ENCODE results near the gene ZNF71. TPM values are rescaled to one million over a fixed set of nuclear protein-coding genes. Genes with fewer than 3 reads are reported as not detected.
A peak's percentile ranks its signal among the peaks of the same experiment; 100 is the strongest.

The ZNF71 gene
- total RNA-seq, 2 experiments from 2014 or later = 4.4 to 4.6 TPM

GRCh38 chr19:56623006-56623405, 27.9 kb downstream of the ZNF71 start:
- Mint-ChIP-seq H3K4me1 (no peaks in the 10 kb centered on the region), H3K36me3 (ENCODE audit: low read depth) (peaks cover 78% of the 10 kb centered on the region), H3K4me3 (no peak overlapping the region), H3K27ac (no peak overlapping the region), H3K27me3 (no peaks in the 10 kb centered on the region), H3K9me3 (ENCODE audit: low read depth) (peaks cover 46% of the 10 kb centered on the region)
- intact Hi-C loops (cut with DNase I, micrococcal nuclease) = no loop called here
- DNase-seq (no peak), ATAC-seq (no peak)
- ChIA-PET CTCF (interaction anchor here (0.8 kb wide), 1 partner anchor 1470 kb away, joined by 4 read pairs; no protein-coding TSS in a partner anchor), POLR2A (no interaction called here)

DNA sequence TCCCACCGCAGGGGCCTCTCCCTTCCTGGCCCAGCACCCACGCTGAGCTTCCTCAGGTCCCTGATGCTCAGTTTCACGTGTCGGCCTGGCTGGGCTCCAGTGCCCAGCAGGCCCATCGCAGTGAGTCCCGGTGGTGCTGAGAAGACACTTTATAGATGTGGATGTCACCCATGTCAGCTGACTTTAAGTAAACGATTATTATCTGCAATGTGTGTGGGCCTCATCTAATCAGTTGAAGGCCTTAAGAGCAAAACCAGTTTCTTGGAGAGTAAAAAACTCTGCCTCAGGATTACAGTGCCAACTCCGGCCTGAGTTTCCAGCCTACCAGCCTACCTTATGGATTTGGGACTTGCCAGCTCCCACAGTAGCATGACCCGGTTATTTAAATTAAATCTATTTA, 30.6 kb downstream of the ZNF71 start:
- Mint-ChIP-seq H3K9me3 (ENCODE audit: low read depth) (peaks cover 47% of the 10 kb centered on the region), H3K36me3 (ENCODE audit: low read depth) (peaks cover 59% of the 10 kb centered on the region), H3K4me3 (no peak overlapping the region), H3K4me1 (no peaks in the 10 kb centered on the region), H3K27ac (no peak overlapping the region), H3K27me3 (no peaks in the 10 kb centered on the region)
- ATAC-seq = no peak
- ChIA-PET CTCF (interaction anchor here (0.5 kb wide), 1 partner anchor 1377 kb away, joined by 3 read pairs; no protein-coding TSS in a partner anchor), POLR2A (no interaction called here)
- no peak for DNase-seq
- intact Hi-C loops (cut with DNase I, micrococcal nuclease) = no loop called here

DNA sequence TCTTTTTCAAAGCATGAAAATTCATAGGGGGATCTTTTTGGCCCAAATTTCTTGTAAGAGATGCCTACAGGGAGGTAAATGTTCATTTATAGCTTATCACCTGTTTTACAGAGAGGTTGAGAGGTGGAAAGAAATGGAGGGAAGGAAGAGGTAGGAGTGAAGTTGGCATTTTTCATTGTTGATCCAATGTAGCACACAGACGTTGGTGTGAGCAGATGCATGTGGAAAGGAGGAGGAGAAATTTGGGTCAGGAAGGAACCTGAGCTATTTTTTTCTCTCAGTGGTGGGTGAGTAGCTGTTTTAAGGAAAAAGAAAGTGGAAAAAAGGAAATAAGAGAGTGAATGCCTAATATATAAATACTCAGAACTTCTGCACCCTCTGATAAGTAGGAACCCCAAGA, 37.9 kb downstream of the ZNF71 start:
- CTCF ChIA-PET = no interaction called here

DNA sequence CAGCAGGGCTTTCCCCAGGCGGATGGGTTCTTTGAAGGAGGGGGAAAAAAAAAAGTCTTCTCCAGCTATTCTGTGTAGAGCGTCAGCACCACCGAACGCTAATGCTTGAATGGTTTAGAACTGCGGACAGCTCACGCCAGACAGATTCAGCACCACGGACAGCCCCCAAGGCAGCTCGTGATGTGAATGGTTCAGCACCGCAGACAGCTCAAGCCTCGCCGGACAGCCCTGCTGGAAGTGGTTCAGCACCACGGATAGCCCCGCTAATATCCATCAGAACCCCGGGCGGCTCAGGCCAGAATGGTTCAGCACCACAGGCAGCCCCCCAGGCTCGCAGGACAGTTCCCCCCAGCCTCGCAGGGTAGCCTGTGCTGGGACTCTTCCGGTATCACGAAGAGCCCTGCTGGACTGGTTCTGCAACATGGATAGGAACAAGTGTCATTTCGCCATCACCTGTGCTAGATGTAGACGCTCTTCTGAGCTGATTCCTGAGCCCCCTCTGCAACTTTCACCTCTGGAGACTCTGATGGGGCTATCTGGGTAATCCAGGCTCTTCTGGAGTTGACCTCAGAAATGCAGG, 43.0 kb downstream of the ZNF71 start:
- Mint-ChIP-seq H3K4me1 (no peaks in the 10 kb centered on the region), H3K27me3 (peaks cover 2% of the 10 kb centered on the region), H3K4me3 (no peak overlapping the region), H3K36me3 (ENCODE audit: low read depth) (peaks cover 16% of the 10 kb centered on the region), H3K9me3 (ENCODE audit: low read depth) (peaks cover 42% of the 10 kb centered on the region), H3K27ac (no peak overlapping the region)
- ChIA-PET POLR2A (no interaction called here), CTCF (no interaction called here)
- DNase-seq (peak; percentile 81), ATAC-seq (peak; percentile 63)
- intact Hi-C loops (cut with DNase I, micrococcal nuclease) = no loop called here

More for the DNA sequence above, 37.9 kb downstream of the ZNF71 start:
- Mint-ChIP-seq H3K27ac (no peak overlapping the region), H3K27me3 (no peaks in the 10 kb centered on the region), H3K4me3 (no peak overlapping the region), H3K36me3 (ENCODE audit: low read depth) (peaks cover 15% of the 10 kb centered on the region), H3K4me1 (no peaks in the 10 kb centered on the region), H3K9me3 (ENCODE audit: low read depth) (peaks cover 53% of the 10 kb centered on the region)
- DNase-seq = no peak
- POLR2A ChIA-PET = no interaction called here
- ATAC-seq = no peak
- intact Hi-C loops (cut with DNase I, micrococcal nuclease) = no loop called here

DNA sequence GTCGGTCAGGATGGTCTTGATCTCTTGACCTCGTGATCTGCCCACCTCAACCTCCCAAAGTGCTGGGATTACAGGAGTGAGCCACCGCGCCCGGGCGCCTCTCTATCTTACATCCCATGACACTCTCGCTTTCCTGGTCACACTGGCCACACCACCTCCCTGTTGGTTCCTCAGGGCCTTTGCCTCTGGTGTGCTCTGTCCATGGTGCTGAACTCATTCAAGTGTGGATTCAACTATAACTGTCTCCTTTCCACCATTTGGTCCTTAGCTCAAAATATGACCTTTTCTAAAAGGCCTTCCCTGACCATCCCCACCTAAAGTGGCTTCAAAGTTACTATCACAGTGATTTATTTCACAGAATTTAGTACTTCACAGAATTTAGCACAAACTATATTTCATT, 44.1 kb downstream of the ZNF71 start:
- DNase-seq (peak; percentile 18), ATAC-seq (no peak)
- H3K36me3 Mint-ChIP-seq (ENCODE audit: low read depth) = peaks cover 21% of the 10 kb centered on the region
- peaks cover 9% of the 10 kb centered on the region for H3K27me3 Mint-ChIP-seq
- H3K9me3 Mint-ChIP-seq (ENCODE audit: low read depth) = peaks cover 40% of the 10 kb centered on the region
- POLR2A ChIA-PET = no interaction called here
- CTCF ChIA-PET = no interaction called here
- no peaks in the 10 kb centered on the region for H3K4me1 Mint-ChIP-seq
- H3K4me3 Mint-ChIP-seq = no peak overlapping the region
- intact Hi-C loops (cut with DNase I, micrococcal nuclease) = no loop called here
- no peak overlapping the region for H3K27ac Mint-ChIP-seq

GRCh38 chr19:56642711-56643459, 47.8 kb downstream of the ZNF71 start, which contains the start of gene SMIM17:
Gene SMIM17 (plus strand): TSS chr19:56643159. CDS start chr19:56645668, 2,509 bp downstream.
- POLR2A ChIA-PET = no interaction called here
- Mint-ChIP-seq H3K4me1 (no peaks in the 10 kb centered on the region), H3K27ac (no peak within 1 kb of the TSS), H3K27me3 (peaks cover 15% of the 10 kb centered on the region), H3K9me3 (ENCODE audit: low read depth) (peaks cover 44% of the 10 kb centered on the region), H3K4me3 (no peak within 1 kb of the TSS), H3K36me3 (ENCODE audit: low read depth) (peaks cover 23% of the 10 kb centered on the region)
- ATAC-seq (no peak), DNase-seq (no peak)
- intact Hi-C loops (cut with DNase I, micrococcal nuclease) = no loop called here
- CTCF ChIA-PET = no interaction called here

GRCh38 chr19:56643460-56643955, 48.4 kb downstream of the ZNF71 start:
- Mint-ChIP-seq H3K4me3 (no peak overlapping the region), H3K27ac (no peak overlapping the region), H3K27me3 (peaks cover 15% of the 10 kb centered on the region), H3K9me3 (ENCODE audit: low read depth) (peaks cover 49% of the 10 kb centered on the region), H3K4me1 (no peaks in the 10 kb centered on the region), H3K36me3 (ENCODE audit: low read depth) (peaks cover 22% of the 10 kb centered on the region)
- ChIA-PET POLR2A (no interaction called here), CTCF (no interaction called here)
- intact Hi-C loops (cut with DNase I, micrococcal nuclease) = no loop called here
- DNase-seq (no peak), ATAC-seq (no peak)

- Mint-ChIP-seq H3K27ac (no peak overlapping the region), H3K4me3 (no peak overlapping the region), H3K9me3 (ENCODE audit: low read depth) (peaks cover 48% of the 10 kb centered on the region), H3K27me3 (no peaks in the 10 kb centered on the region), H3K36me3 (ENCODE audit: low read depth) (peaks cover 11% of the 10 kb centered on the region), H3K4me1 (no peaks in the 10 kb centered on the region)
- ATAC-seq (no peak), DNase-seq (no peak)
- ChIA-PET POLR2A (no interaction called here), CTCF (no interaction called here)
- intact Hi-C loops (cut with DNase I, micrococcal nuclease) = no loop called here
These were observed 59.0 kb downstream of the ZNF71 start for GRCh38 chr19:56654151-56654550.

- Mint-ChIP-seq H3K27ac (no peak overlapping the region), H3K27me3 (no peaks in the 10 kb centered on the region), H3K4me1 (no peaks in the 10 kb centered on the region), H3K9me3 (ENCODE audit: low read depth) (peaks cover 22% of the 10 kb centered on the region), H3K36me3 (ENCODE audit: low read depth) (peaks cover 40% of the 10 kb centered on the region), H3K4me3 (no peak overlapping the region)
- ChIA-PET POLR2A (no interaction called here), CTCF (no interaction called here)
- intact Hi-C loops (cut with DNase I, micrococcal nuclease) = loop anchor here in 1 of 2 experiments (2.0 kb wide), 1 partner anchor 438 kb away; no protein-coding TSS in a partner anchor
- ATAC-seq (no peak), DNase-seq (peak; percentile 27)
These were observed 65.4 kb downstream of the ZNF71 start for GRCh38 chr19:56660381-56661107.

- Mint-ChIP-seq H3K27me3 (no peaks in the 10 kb centered on the region), H3K9me3 (ENCODE audit: low read depth) (peaks cover 24% of the 10 kb centered on the region), H3K4me1 (no peaks in the 10 kb centered on the region), H3K4me3 (no peak overlapping the region), H3K36me3 (ENCODE audit: low read depth) (peaks cover 43% of the 10 kb centered on the region), H3K27ac (no peak overlapping the region)
- DNase-seq = no peak
- intact Hi-C loops (cut with DNase I, micrococcal nuclease) = loop anchor here in 1 of 2 experiments (2.0 kb wide), 1 partner anchor 438 kb away; no protein-coding TSS in a partner anchor
- CTCF ChIA-PET = no interaction called here
- ATAC-seq = no peak
- POLR2A ChIA-PET = no interaction called here
These were observed 66.1 kb downstream of the ZNF71 start for GRCh38 chr19:56661248-56661647.

DNA sequence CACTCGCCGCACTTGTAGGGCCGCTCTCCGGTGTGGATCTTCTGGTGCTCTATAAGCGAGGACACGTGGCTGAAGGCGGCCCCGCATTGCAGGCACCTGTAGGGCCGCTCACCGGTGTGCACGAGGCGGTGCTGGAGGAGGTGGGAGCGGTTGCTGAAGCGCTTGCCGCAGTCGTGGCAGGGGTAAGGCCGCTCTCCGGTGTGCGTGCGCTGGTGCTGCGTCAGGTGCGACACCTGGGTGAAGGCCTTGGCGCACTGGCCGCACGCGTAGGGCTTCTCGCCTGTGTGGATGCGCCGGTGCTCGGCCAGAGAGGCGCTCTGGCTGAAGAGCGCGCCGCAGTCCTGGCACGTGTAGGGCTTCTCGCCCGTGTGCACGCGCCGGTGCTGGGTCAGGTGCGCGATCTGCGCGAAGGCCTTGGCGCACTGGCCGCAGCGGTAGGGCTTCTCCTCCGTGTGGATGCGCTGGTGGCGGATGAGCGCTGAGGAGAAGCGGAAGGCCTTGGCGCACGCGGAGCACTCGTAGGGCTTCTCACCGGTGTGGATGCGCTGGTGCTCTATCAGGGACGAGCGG, 68.9 kb downstream of the ZNF71 start:
- ChIA-PET POLR2A (no interaction called here), CTCF (no interaction called here)
- Mint-ChIP-seq H3K4me3 (no peak overlapping the region), H3K36me3 (ENCODE audit: low read depth) (peaks cover 58% of the 10 kb centered on the region), H3K9me3 (ENCODE audit: low read depth) (peaks cover 25% of the 10 kb centered on the region), H3K4me1 (no peaks in the 10 kb centered on the region), H3K27me3 (no peaks in the 10 kb centered on the region), H3K27ac (no peak overlapping the region)
- DNase-seq (no peak), ATAC-seq (no peak)
- intact Hi-C loops (cut with DNase I, micrococcal nuclease) = no loop called here

Measured in activated CD4-positive, alpha-beta T cell treated with anti-CD3 and anti-CD28 coated beads for 36 hours (primary cell).